Panc1 (cell line): ENCODE measurements around the gene GRHPR.

Source experiments
- CTCF ChIP-seq: fragments of 450-650 bp; IDR thresholded peaks from 2 replicates; pipeline ENCODE4 v1.5.1; 2017; ENCODE audit warnings: mild to moderate bottlenecking
- REST ChIP-seq, 2 experiments: IDR thresholded peaks; 2 replicates each; pipeline ENCODE4 v1.6.1; 2011 to 2012; ENCODE audit warnings: low read depth in 2 of 2, control low read depth in 1 of 2, low read length in 1 of 2, mild to moderate bottlenecking in 1 of 2, moderate library complexity in 1 of 2; ENCODE audit not compliant: insufficient read depth in 1 of 2
- SIN3A ChIP-seq: IDR thresholded peaks from 2 replicates; pipeline ENCODE4 v1.6.1; 2012; ENCODE audit warnings: low read depth, mild to moderate bottlenecking, low read length, moderate library complexity, borderline replicate concordance; ENCODE audit not compliant: insufficient read depth
- TCF7L2 ChIP-seq: IDR thresholded peaks from 2 replicates; pipeline ENCODE4 v1.6.1; 2011; ENCODE audit warnings: mild to moderate bottlenecking, low read depth, low read length, inconsistent platforms

GRCh38 chr9:37485389-37486255, 63.1 kb downstream of the GRHPR start, which contains the start of gene POLR1E:
- TF ChIP-seq CTCF: no peak
- no peak for TF ChIP-seq REST (IDR thresholded peaks at IDR 0.05; ENCODE audit: insufficient read depth in 1 of 2, low read depth in 2 of 2, low read length in 1 of 2)
- no peak for TF ChIP-seq SIN3A
- peak; percentile 31; the same call in 1 of the 2 replicates for TF ChIP-seq TCF7L2
